ENCODE measurements around the gene NCAM2. TPM values are rescaled to one million over a fixed set of nuclear protein-coding genes. Genes with fewer than 3 reads are reported as not detected.

Gene NCAM2
- total RNA-seq, 1 donor from 2014 or later, result 15.9 TPM

- Histone ChIP-seq H3K9me3 (no peaks in the 10 kb centered on the region), H3K27me3 (no peaks in the 10 kb centered on the region), H3K27ac (no peak overlapping the region), H3K4me1 (no peaks in the 10 kb centered on the region), H3K4me3 (no peak overlapping the region), H3K36me3 (no peaks in the 10 kb centered on the region)
- ATAC-seq (peak; percentile 50), DNase-seq (no peak)
- no peak for TF ChIP-seq CTCF (IDR thresholded peaks at IDR 0.05)
- intact Hi-C loops (cut with DNase I), result no loop called here
Measured at GRCh38 chr21:21434944-21435343, 436.7 kb downstream of the NCAM2 start.

GRCh38 chr21:21436012-21436534 is 437.9 kb downstream of the NCAM2 start:
- Histone ChIP-seq H3K4me3 (no peak overlapping the region), H3K27ac (no peak overlapping the region), H3K9me3 (no peaks in the 10 kb centered on the region), H3K27me3 (no peaks in the 10 kb centered on the region), H3K36me3 (no peaks in the 10 kb centered on the region), H3K4me1 (no peaks in the 10 kb centered on the region)
- intact Hi-C loops (cut with DNase I), result no loop called here
- DNase-seq, result no peak
- TF ChIP-seq CTCF (IDR thresholded peaks at IDR 0.05), result no peak
- ATAC-seq, result peak; percentile 80

- no peak for TF ChIP-seq CTCF (IDR thresholded peaks at IDR 0.05)
- no peaks in the 10 kb centered on the region for H3K36me3 ChIP-seq
- H3K4me3 ChIP-seq, result no peak overlapping the region
- H3K9me3 ChIP-seq, result no peaks in the 10 kb centered on the region
- H3K27me3 ChIP-seq, result no peaks in the 10 kb centered on the region
- DNase-seq (no peak), ATAC-seq (no peak)
- no peaks in the 10 kb centered on the region for H3K4me1 ChIP-seq
- H3K27ac ChIP-seq, result no peak overlapping the region
- intact Hi-C loops (cut with DNase I), result no loop called here
Measured at GRCh38 chr21:21439761-21440160, 441.6 kb downstream of the NCAM2 start.

GRCh38 chr21:21457077-21457476 is 458.9 kb downstream of the NCAM2 start:
- intact Hi-C loops (cut with DNase I), result no loop called here

GRCh38 chr21:21458124-21458631 is 460.0 kb downstream of the NCAM2 start:
- no peak for TF ChIP-seq CTCF (IDR thresholded peaks at IDR 0.05)
- no peak overlapping the region for H3K27ac ChIP-seq
- no peaks in the 10 kb centered on the region for H3K9me3 ChIP-seq
- ATAC-seq (no peak), DNase-seq (no peak)
- intact Hi-C loops (cut with DNase I), result no loop called here
- no peaks in the 10 kb centered on the region for H3K4me1 ChIP-seq
- no peak overlapping the region for H3K4me3 ChIP-seq
- H3K36me3 ChIP-seq, result no peaks in the 10 kb centered on the region
- no peaks in the 10 kb centered on the region for H3K27me3 ChIP-seq

More at GRCh38 chr21:21457077-21457476, 458.9 kb downstream of the NCAM2 start:
- no peak overlapping the region for H3K27ac ChIP-seq
- ATAC-seq, result no peak
- H3K4me1 ChIP-seq, result no peaks in the 10 kb centered on the region
- no peak for TF ChIP-seq CTCF (IDR thresholded peaks at IDR 0.05)
- no peaks in the 10 kb centered on the region for H3K36me3 ChIP-seq
- no peak for DNase-seq
- H3K27me3 ChIP-seq, result no peaks in the 10 kb centered on the region
- no peaks in the 10 kb centered on the region for H3K9me3 ChIP-seq
- no peak overlapping the region for H3K4me3 ChIP-seq

GRCh38 chr21:21460979-21461378 is 462.8 kb downstream of the NCAM2 start:
- DNase-seq (no peak), ATAC-seq (no peak)
- Histone ChIP-seq H3K4me3 (no peak overlapping the region), H3K9me3 (no peaks in the 10 kb centered on the region), H3K27ac (no peak overlapping the region), H3K36me3 (no peaks in the 10 kb centered on the region), H3K4me1 (no peaks in the 10 kb centered on the region), H3K27me3 (no peaks in the 10 kb centered on the region)
- intact Hi-C loops (cut with DNase I), result no loop called here
- no peak for TF ChIP-seq CTCF (IDR thresholded peaks at IDR 0.05)
